GM21737 (cell line): ENCODE measurements around the gene HDAC4.

ENCODE experiments used
- ATAC-seq: cut with Tn5 transposase; IDR thresholded peaks from one replicate; pipeline ENCODE4 v1.9.1; 2021; ENCODE audit warnings: mild to moderate bottlenecking, moderate library complexity; ENCODE audit not compliant: unreplicated experiment

Gene HDAC4

DNA sequence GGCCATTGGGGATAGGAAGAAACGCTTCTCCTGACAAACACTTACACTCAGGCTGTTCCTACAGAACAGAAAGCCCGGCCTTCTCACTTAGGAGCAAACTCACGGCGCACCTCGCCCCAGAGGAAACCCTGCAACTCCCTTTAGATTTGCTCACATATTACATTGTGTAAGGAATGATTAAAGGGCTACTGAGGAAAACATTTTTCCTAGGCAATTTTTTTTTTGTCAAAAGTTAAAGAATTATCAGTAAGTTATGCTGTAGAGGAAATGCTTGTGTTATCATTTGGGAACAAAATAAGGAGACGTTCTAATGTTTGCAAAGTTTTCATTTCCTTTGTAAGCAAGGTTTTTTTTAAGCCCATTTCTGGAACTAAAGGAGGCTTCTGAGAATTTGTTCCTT, 264.1 kb downstream of the HDAC4 start:
- no peak for ATAC-seq

DNA sequence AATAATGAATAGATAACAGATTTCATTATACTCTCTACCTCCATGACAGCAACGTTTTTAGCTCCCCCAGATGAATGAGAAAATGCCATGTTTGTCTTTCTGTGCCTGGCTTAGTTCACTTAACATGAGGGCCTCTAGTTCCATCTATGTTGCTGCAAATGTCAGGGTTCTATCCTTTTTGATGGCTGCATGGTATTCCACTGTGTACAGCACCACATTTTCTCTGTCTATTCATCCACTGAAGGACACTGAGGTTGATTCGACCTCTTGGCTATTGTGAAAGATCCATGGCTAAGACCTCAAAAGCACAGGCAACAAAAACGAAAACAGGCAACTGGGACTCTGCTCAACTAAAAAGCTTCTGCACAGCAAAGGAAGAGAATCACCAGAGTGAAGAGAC, 264.6 kb downstream of the HDAC4 start:
- no peak for ATAC-seq

GRCh38 chr2:239135531-239135930, 265.3 kb downstream of the HDAC4 start:
- ATAC-seq: no peak

GRCh38 chr2:239133945-239134570, 266.8 kb downstream of the HDAC4 start:
- no peak for ATAC-seq

DNA sequence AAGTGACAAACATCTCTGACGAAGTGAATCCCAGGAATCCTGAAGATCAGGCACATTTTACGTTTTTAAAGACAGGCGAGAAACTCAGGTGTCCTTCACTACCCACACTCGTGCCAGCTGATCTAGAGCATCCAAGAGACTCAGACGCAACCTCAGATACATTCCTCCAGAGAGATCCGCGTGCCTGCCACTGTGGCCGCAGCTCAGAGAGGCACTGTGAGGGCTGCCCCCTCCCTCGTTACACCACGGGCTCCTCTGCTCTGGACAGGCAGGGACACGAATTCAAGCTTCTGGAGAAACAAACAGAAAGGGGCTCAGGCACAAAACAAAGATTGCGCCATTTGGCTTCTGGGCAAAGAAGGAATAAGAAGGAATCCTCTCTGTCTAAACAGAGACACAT, 268.0 kb downstream of the HDAC4 start:
- no peak for ATAC-seq

DNA sequence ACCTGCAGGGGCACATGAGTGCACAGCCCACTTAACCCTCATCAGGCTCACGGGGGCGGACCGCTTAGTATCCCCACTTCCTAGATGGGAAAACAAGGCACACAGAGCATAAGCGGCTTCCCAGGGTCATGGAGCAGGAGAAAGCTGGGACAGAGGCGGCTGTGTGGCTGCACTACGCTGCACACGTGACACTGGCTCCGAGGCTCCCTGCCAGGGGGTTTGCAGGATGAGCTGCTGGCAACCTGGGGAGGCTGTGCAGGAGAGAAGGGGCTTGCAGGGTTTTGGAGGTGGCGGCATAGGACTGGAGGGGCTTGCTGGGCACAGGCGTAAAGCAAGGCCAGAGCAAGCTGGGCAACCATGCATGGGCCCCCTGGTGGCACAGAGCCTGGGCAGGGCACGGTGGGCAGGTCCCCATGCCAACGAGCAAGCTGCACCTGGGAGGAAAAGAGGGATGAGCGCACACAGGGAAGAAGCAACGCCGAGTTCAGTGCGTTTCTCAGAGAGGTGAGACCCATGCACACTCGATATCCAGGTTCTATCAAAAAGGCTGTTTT, 268.6 kb downstream of the HDAC4 start:
- ATAC-seq: no peak

DNA sequence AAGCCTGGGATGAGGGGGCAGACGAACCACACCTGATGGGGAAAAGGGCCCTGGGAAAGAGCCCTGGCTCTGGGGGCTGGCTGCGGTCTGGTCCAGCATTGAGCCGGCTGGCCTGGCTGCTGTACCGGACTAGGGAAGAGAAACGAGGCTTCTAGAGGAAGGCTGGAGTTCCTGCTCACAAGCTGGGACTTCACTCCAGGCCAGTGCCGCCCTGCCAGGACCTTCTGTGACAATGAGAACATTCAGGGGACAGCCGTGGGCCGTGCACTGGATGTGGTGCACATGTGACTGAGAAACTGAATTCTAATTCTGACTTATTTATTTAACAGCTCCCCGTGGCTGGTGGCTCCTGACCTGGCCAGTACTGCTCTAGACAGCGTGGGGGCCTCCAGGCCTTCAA, 269.3 kb downstream of the HDAC4 start:
- no peak for ATAC-seq

DNA sequence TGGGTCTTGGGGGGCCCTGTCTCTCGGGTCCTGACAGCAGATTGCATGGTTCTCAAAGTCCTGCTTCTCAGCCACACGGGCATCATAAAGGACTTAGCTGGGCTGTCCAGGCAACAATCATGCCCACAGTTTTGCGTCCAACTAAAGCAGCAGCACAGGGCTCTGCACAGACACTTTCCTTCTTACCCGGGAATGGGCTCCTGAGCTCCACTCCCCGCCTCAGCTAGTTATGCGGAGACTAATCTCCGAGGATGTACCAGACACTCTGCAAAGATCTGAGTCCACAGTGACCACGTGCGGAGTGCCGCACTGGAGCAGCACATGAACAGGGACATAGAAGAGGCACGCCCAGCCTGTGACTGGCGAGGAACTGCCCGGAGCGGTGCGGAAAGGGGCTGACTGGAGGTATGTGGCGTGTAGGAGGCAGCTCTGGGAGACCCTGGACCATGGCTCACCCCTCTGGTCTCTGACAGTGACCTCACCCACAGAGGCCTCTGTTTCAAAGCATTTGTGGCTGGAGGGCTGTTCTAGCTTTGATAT, 270.0 kb downstream of the HDAC4 start:
- no peak for ATAC-seq

DNA sequence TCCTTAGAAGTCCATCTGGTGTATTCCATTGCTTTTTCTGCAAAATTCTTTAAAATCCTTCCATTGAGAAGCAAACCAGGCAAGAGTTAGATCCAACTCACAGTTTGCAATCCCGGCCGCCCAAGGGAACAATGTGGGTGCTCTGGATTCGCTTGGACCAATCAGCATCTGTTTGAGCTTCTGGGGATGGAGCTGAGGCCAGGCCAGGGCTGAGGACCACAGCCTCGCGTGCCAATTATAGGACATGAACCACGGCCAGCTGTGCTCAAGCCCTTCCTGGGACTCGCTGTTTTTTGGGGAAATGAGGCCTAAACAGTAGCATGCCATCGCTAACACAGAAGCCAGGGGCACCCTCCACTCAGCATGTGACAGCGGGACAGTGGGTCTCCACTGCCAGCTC, 270.8 kb downstream of the HDAC4 start:
- ATAC-seq: no peak

- no peak for ATAC-seq
Measured at GRCh38 chr2:239129147-239129920, 271.5 kb downstream of the HDAC4 start.

DNA sequence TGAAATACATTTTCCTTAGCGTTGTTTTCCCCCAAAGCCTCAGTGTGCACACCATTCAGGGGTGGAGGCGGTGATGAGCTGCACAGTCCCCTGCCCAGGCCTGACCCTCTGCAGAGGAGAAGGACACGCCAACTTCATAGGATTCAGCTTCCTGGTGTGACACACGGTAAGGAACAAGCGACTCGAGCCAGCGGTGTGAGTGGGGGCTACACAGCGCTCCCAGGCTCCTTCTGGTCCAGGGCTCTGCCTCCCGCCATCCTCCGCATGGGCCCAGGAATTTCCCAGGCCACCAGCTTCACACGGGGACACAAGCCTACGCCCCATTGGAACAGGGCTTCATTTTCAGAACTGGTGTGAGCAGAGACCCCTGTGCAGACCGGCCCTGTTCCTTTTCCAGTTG, 272.1 kb downstream of the HDAC4 start:
- ATAC-seq: no peak

GRCh38 chr2:239127513-239127912, 273.3 kb downstream of the HDAC4 start:
- ATAC-seq: no peak

- no peak for ATAC-seq
Measured at GRCh38 chr2:239125726-239126675, 274.8 kb downstream of the HDAC4 start.

- ATAC-seq: no peak
Measured at GRCh38 chr2:239124152-239124899, 276.5 kb downstream of the HDAC4 start.

GRCh38 chr2:239122421-239123110, 278.3 kb downstream of the HDAC4 start:
- no peak for ATAC-seq

- ATAC-seq: no peak
Measured at GRCh38 chr2:239121600-239122012, 279.2 kb downstream of the HDAC4 start.

- ATAC-seq: no peak
Measured at GRCh38 chr2:239120664-239121063, 280.2 kb downstream of the HDAC4 start.

GRCh38 chr2:239119346-239120126, 281.3 kb downstream of the HDAC4 start:
- ATAC-seq: no peak

GRCh38 chr2:239118675-239119211, 282.1 kb downstream of the HDAC4 start:
- ATAC-seq: no peak
